GM23338 (cell line): ENCODE data around the gene CDCA7. TPM values are rescaled to one million over a fixed set of nuclear protein-coding genes. Genes with fewer than 3 reads are reported as not detected.
"Not testable (repeated sequence)": the region's sequence is repeated elsewhere in the genome, so short reads cannot be mapped to it uniquely, and the experiment has no call there.

Source experiments
- ATAC-seq: fragments of 200-7000 bp; cut with Tn5 transposase; 3 replicates; pipeline ENCODE4 v1.9.1; 2020
- DNase-seq: peaks from one replicate; pipeline ENCODE4 v3.0.0-alpha.2; 2015; ENCODE audit warnings: low spot score
- H2AFZ ChIP-seq: fragments of 200-600 bp; sonication (generic); 2 replicates; pipeline ENCODE4 v1.8.0; 2016; ENCODE audit warnings: antibody characterized with exemption, mild to moderate bottlenecking, moderate library complexity
- H3F3A ChIP-seq: fragments of 200-600 bp; sonication (generic); replicated peaks from 2 replicates; pipeline ENCODE4 v1.8.0; 2017; ENCODE audit warnings: antibody characterized with exemption, mixed run types, low read depth
- H3K27ac ChIP-seq: fragments of 200-600 bp; sonication (generic); 2 replicates; pipeline ENCODE4 v1.6.1; 2016; ENCODE audit warnings: low read depth
- H3K27me3 ChIP-seq: fragments of 200-600 bp; sonication (generic); 2 replicates; pipeline ENCODE4 v1.8.0; 2016; ENCODE audit warnings: mild to moderate bottlenecking, mixed run types, moderate library complexity; ENCODE audit not compliant: insufficient read depth
- H3K36me3 ChIP-seq: fragments of 200-600 bp; sonication (generic); 2 replicates; pipeline ENCODE4 v1.8.0; 2016; ENCODE audit warnings: mild to moderate bottlenecking; ENCODE audit not compliant: insufficient read depth
- H3K4me1 ChIP-seq: fragments of 200-600 bp; sonication (generic); 2 replicates; pipeline ENCODE4 v1.8.0; 2016; ENCODE audit warnings: mild to moderate bottlenecking, moderate library complexity; ENCODE audit not compliant: insufficient read depth
- H3K4me2 ChIP-seq: fragments of 200-600 bp; sonication (generic); 2 replicates; pipeline ENCODE4 v1.7.1; 2017; ENCODE audit warnings: mixed run types
- H3K4me3 ChIP-seq: fragments of 200-600 bp; sonication (generic); 2 replicates; pipeline ENCODE4 v1.6.1; 2016; ENCODE audit warnings: mixed run types
- H3K79me2 ChIP-seq: fragments of 200-600 bp; sonication (generic); replicated peaks from 2 replicates; pipeline ENCODE4 v1.8.0; 2017; ENCODE audit warnings: mild to moderate bottlenecking; ENCODE audit not compliant: insufficient read depth
- H3K9me2 ChIP-seq: fragments of 200-600 bp; sonication (generic); 2 replicates; pipeline ENCODE4 v1.8.0; 2017; ENCODE audit not compliant: insufficient read depth
- H4K20me1 ChIP-seq: fragments of 200-600 bp; sonication (generic); replicated peaks from 2 replicates; pipeline ENCODE4 v1.8.0; 2017; ENCODE audit warnings: mild to moderate bottlenecking; ENCODE audit not compliant: insufficient read depth
- H3K27ac Mint-ChIP-seq: 2 replicates; pipeline ENCODE4 v1.8.0; 2020; ENCODE audit warnings: inconsistent platforms, mild to moderate bottlenecking, moderate library complexity, mixed read lengths
- H3K27me3 Mint-ChIP-seq: 3 replicates; pipeline ENCODE4 v1.8.0; 2022; ENCODE audit warnings: low read depth, mild to moderate bottlenecking, moderate library complexity, mixed read lengths, inconsistent platforms; ENCODE audit not compliant: insufficient read depth, poor library complexity
- H3K36me3 Mint-ChIP-seq: 3 replicates; pipeline ENCODE4 v1.8.0; 2021; ENCODE audit warnings: low read depth, mild to moderate bottlenecking, inconsistent platforms, moderate library complexity, mixed read lengths
- H3K4me1 Mint-ChIP-seq: 3 replicates; pipeline ENCODE4 v1.8.0; 2020; ENCODE audit warnings: mild to moderate bottlenecking, inconsistent platforms, mixed read lengths
- H3K4me3 Mint-ChIP-seq: 3 replicates; pipeline ENCODE4 v1.8.0; 2021; ENCODE audit warnings: moderate library complexity, mild to moderate bottlenecking, inconsistent platforms, mixed read lengths
- H3K9me3 Mint-ChIP-seq: 3 replicates; pipeline ENCODE4 v1.8.0; 2020; ENCODE audit warnings: moderate library complexity, mild to moderate bottlenecking, inconsistent platforms, mixed read lengths
- EZH2 ChIP-seq: fragments of 200-600 bp; sonication (generic); IDR thresholded peaks from one replicate; pipeline ENCODE4 v1.8.0; 2017; ENCODE audit warnings: antibody characterized with exemption, mild to moderate bottlenecking, low read depth; ENCODE audit not compliant: unreplicated experiment
- EZH2phosphoT487 ChIP-seq: fragments of 200-600 bp; sonication (generic); IDR thresholded peaks from one replicate; pipeline ENCODE4 v1.8.1; 2018; ENCODE audit warnings: antibody characterized with exemption; ENCODE audit not compliant: unreplicated experiment
- JUNB ChIP-seq: IDR thresholded peaks from one replicate; pipeline ENCODE4 v1.6.1; 2016; ENCODE audit warnings: antibody characterized with exemption; ENCODE audit not compliant: unreplicated experiment
- NANOG ChIP-seq: IDR thresholded peaks from 2 replicates; pipeline ENCODE4 v1.6.1; 2016; ENCODE audit warnings: antibody characterized with exemption, borderline replicate concordance
- POLR2AphosphoS5 ChIP-seq: IDR thresholded peaks from 2 replicates; pipeline ENCODE4 v1.6.1; 2016; ENCODE audit warnings: antibody characterized with exemption, low read depth
- STAT1 ChIP-seq: IDR thresholded peaks from one replicate; pipeline ENCODE4 v1.6.1; 2016; ENCODE audit warnings: antibody characterized with exemption; ENCODE audit not compliant: unreplicated experiment
- ZNF114 ChIP-seq: fragments of 250-450 bp; sonication (Bioruptor Pico); IDR thresholded peaks from 2 replicates; pipeline ENCODE4 v1.5.0; 2020; ENCODE audit warnings: mild to moderate bottlenecking, moderate library complexity
- polyA plus RNA-seq: library from polyadenylated mRNA; unstranded; fragments of >200 nt; fragmentation: Nextera tagmentation; extraction: Ambion mirVana; gene quantifications from 2 replicates; pipeline ENCODE4 v1.2.1, GENCODE V29; 2016
- total RNA-seq: library from RNA; depleted of rRNA; stranded (reverse); fragments of >200 nt; shearing (Covaris generic); gene quantifications from 2 replicates; pipeline ENCODE4 v1.2.3, GENCODE V29; 2014
- TF ChIP-seq, protein P1 (sequence below): fragments of 250-450 bp; sonication (Bioruptor Pico); IDR thresholded peaks from 2 replicates; pipeline ENCODE4 v1.5.0; 2020; ENCODE audit warnings: mild to moderate bottlenecking, moderate library complexity
- TF ChIP-seq, protein P2 (sequence below), 2 experiments: fragments of 200-600 bp in 1 of 2; sonication (generic) in 1 of 2; conservative IDR thresholded peaks; 2 replicates each; pipeline versions ENCODE4 v1.5.1 to v1.6.1; 2016 to 2017; ENCODE audit warnings: antibody characterized with exemption in 2 of 2, low read depth in 2 of 2, mild to moderate bottlenecking in 2 of 2, moderate library complexity in 1 of 2

The CDCA7 gene
- total and polyA plus RNA-seq, 2 experiments from 2014 or later = 63.7 to 95.5 TPM

DNA sequence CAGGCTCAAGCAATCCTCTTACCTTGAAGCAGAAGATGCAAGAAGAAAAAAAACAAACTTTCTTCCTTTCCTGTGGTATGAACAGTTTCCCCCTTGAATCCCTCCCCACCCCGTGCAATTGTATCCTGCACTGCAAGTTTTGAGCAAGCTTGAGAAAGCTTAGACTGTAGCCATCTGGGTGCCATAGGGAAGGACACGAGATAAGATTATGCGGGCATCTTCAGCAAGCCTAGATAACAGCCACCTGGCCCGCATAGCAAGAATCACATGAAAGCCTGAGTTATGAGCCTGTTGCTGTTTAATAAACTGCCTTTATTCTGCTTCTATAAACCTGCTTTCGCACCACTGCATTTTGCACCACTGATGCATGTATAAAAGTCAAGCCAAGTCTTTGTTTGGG lies 27.3 kb upstream of the CDCA7 start (continued):
- TF ChIP-seq, protein P1, sequence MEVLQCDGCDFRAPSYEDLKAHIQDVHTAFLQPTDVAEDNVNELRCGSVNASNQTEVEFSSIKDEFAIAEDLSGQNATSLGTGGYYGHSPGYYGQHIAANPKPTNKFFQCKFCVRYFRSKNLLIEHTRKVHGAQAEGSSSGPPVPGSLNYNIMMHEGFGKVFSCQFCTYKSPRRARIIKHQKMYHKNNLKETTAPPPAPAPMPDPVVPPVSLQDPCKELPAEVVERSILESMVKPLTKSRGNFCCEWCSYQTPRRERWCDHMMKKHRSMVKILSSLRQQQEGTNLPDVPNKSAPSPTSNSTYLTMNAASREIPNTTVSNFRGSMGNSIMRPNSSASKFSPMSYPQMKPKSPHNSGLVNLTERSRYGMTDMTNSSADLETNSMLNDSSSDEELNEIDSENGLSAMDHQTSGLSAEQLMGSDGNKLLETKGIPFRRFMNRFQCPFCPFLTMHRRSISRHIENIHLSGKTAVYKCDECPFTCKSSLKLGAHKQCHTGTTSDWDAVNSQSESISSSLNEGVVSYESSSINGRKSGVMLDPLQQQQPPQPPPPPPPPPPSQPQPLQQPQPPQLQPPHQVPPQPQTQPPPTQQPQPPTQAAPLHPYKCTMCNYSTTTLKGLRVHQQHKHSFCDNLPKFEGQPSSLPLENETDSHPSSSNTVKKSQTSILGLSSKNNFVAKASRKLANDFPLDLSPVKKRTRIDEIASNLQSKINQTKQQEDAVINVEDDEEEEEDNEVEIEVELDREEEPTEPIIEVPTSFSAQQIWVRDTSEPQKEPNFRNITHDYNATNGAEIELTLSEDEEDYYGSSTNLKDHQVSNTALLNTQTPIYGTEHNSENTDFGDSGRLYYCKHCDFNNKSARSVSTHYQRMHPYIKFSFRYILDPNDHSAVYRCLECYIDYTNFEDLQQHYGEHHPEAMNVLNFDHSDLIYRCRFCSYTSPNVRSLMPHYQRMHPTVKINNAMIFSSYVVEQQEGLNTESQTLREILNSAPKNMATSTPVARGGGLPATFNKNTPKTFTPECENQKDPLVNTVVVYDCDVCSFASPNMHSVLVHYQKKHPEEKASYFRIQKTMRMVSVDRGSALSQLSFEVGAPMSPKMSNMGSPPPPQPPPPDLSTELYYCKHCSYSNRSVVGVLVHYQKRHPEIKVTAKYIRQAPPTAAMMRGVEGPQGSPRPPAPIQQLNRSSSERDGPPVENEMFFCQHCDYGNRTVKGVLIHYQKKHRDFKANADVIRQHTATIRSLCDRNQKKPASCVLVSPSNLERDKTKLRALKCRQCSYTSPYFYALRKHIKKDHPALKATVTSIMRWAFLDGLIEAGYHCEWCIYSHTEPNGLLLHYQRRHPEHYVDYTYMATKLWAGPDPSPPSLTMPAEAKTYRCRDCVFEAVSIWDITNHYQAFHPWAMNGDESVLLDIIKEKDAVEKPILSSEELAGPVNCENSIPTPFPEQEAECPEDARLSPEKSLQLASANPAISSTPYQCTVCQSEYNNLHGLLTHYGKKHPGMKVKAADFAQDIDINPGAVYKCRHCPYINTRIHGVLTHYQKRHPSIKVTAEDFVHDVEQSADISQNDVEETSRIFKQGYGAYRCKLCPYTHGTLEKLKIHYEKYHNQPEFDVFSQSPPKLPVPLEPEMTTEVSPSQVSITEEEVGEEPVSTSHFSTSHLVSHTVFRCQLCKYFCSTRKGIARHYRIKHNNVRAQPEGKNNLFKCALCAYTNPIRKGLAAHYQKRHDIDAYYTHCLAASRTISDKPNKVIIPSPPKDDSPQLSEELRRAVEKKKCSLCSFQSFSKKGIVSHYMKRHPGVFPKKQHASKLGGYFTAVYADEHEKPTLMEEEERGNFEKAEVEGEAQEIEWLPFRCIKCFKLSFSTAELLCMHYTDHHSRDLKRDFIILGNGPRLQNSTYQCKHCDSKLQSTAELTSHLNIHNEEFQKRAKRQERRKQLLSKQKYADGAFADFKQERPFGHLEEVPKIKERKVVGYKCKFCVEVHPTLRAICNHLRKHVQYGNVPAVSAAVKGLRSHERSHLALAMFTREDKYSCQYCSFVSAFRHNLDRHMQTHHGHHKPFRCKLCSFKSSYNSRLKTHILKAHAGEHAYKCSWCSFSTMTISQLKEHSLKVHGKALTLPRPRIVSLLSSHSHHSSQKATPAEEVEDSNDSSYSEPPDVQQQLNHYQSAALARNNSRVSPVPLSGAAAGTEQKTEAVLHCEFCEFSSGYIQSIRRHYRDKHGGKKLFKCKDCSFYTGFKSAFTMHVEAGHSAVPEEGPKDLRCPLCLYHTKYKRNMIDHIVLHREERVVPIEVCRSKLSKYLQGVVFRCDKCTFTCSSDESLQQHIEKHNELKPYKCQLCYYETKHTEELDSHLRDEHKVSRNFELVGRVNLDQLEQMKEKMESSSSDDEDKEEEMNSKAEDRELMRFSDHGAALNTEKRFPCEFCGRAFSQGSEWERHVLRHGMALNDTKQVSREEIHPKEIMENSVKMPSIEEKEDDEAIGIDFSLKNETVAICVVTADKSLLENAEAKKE (CRISPR knock-in tag) = no peak

DNA sequence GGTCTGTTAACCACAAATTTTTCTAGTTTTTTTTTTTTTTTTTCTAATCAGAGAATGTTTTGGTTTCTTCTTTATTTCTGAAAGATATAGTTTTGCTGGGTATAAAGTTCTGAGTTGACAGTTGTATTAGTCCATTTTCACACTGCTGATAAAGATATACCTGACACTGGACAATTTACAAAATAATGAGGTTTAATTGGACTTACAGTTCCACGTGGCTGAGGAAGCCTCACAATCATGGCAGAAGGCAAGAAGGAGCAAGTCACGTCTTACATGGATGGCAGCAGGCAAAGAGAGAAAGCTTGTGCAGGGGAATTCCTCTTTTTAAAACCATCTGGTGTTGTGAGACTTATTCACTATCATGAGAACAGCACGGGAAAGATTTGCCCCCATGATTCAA lies 21.7 kb upstream of the CDCA7 start:
- not testable (repeated sequence) for H3K27me3 Mint-ChIP-seq, H3K4me3 ChIP-seq, H2AFZ ChIP-seq, H3K79me2 ChIP-seq, DNase-seq, H4K20me1 ChIP-seq, H3K4me2 ChIP-seq, ATAC-seq, H3F3A ChIP-seq, H3K27ac Mint-ChIP-seq, H3K4me1 ChIP-seq, H3K27ac ChIP-seq, H3K4me3 Mint-ChIP-seq, H3K4me1 Mint-ChIP-seq, H3K36me3 ChIP-seq, H3K9me2 ChIP-seq, H3K27me3 ChIP-seq
- Mint-ChIP-seq H3K9me3 (peaks cover 54% of the 10 kb centered on the region), H3K36me3 (peaks cover 30% of the 10 kb centered on the region; the same call in 2 of the 3 replicates)

DNA sequence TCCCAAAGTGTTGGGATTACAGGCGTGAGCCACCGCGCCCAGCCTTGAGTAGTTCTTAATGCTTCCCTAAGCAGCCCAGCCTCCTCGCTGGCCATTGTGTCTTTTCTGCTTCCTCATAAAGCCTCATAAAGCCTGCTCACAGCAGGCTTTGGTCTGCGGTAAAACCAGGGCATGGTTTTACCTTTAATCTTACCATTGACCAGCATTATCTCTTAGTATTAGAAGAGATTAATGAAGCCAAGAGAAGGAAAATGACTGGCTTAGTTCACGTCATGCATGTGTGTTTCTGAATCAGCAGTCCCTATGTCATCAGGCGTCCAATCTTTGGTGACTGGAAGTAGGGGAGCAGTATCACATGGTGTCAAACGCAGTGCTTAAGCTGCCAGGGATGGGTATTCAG lies 14.9 kb upstream of the CDCA7 start:
- no peak for ATAC-seq
- Histone ChIP-seq H3K27me3 (no peaks in the 10 kb centered on the region), H3K4me3 (no peak overlapping the region), H3K79me2 (no peaks in the 10 kb centered on the region), H3K4me2 (no peak overlapping the region), H4K20me1 (no peaks in the 10 kb centered on the region), H3K4me1 (no peaks in the 10 kb centered on the region), H2AFZ (no peak overlapping the region), H3K27ac (no peak overlapping the region), H3K36me3 (no peaks in the 10 kb centered on the region; the same call in 1 of the 2 replicates), H3K9me2 (0 out of 2 replicates have a peak, but pooled peaks cover 5% of the 10 kb centered on the region), H3F3A (no peaks in the 10 kb centered on the region)
- peaks cover 2% of the 10 kb centered on the region for H3K27me3 Mint-ChIP-seq
- peaks cover 3% of the 10 kb centered on the region; the same call in 1 of the 3 replicates for H3K36me3 Mint-ChIP-seq
- DNase-seq = no peak
- H3K9me3 Mint-ChIP-seq = peaks cover 16% of the 10 kb centered on the region; the same call in 2 of the 3 replicates
- no peaks in the 10 kb centered on the region; the same call in 2 of the 3 replicates for H3K4me1 Mint-ChIP-seq
- H3K27ac Mint-ChIP-seq = no peak overlapping the region
- H3K4me3 Mint-ChIP-seq = no peak overlapping the region
- TF ChIP-seq EZH2 = no peak
- TF ChIP-seq STAT1 = no peak
- TF ChIP-seq EZH2phosphoT487 = no peak
- no peak for TF ChIP-seq ZNF114
- no peak for TF ChIP-seq POLR2AphosphoS5
- no peak for TF ChIP-seq NANOG
- TF ChIP-seq JUNB = no peak
- TF ChIP-seq, protein P2, sequence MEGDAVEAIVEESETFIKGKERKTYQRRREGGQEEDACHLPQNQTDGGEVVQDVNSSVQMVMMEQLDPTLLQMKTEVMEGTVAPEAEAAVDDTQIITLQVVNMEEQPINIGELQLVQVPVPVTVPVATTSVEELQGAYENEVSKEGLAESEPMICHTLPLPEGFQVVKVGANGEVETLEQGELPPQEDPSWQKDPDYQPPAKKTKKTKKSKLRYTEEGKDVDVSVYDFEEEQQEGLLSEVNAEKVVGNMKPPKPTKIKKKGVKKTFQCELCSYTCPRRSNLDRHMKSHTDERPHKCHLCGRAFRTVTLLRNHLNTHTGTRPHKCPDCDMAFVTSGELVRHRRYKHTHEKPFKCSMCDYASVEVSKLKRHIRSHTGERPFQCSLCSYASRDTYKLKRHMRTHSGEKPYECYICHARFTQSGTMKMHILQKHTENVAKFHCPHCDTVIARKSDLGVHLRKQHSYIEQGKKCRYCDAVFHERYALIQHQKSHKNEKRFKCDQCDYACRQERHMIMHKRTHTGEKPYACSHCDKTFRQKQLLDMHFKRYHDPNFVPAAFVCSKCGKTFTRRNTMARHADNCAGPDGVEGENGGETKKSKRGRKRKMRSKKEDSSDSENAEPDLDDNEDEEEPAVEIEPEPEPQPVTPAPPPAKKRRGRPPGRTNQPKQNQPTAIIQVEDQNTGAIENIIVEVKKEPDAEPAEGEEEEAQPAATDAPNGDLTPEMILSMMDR (conservative IDR thresholded peaks at IDR 0.05; ENCODE audit: low read depth in 2 of 2) = no peak
